ENCODE measurements around the gene LIPC. TPM values are rescaled to one million over a fixed set of nuclear protein-coding genes. Genes with fewer than 3 reads are reported as not detected.

The LIPC gene
- total and polyA plus RNA-seq, 2 of the 4 experiments (the other 2 are of a cell fraction): 0.07 TPM; not detected in 1

DNA sequence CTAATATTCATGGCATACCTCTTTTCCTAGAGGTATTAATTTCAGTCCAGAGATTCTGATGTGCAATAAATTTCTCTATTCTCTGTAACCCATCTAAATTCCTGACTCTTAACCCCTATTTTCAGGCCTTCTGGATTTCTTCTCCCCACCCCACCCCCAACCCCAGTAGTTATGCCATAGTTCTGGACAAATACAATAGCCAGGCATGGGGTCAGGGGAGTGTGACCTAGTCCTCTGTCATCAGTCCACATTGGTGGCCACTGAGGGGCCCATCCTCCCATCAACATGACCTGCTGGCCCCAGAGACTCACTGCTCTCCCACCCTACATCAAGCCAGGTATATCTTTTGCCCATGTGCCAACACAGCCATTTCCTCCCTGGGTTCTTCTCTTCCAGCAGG is 3.8 kb upstream of the LIPC start:
- H3K9me3 ChIP-seq (ENCODE audit: control insufficient read depth, insufficient read depth, low read length): no peaks in the 10 kb centered on the region
- H2AK5ac ChIP-seq (ENCODE audit: low read depth, low read length): peak overlapping the region; percentile 27
- no peak overlapping the region for H2AFZ ChIP-seq (replicated peaks; ENCODE audit: low read length, poor library complexity)
- H4K91ac ChIP-seq (ENCODE audit: insufficient read depth, low read depth, low read length): no peak overlapping the region
- no peaks in the 10 kb centered on the region for H3K27me3 ChIP-seq (ENCODE audit: control insufficient read depth, insufficient read depth, low read length)
- H3K14ac ChIP-seq (replicated peaks; ENCODE audit: low read depth, low read length): 0 out of 2 replicates have a peak overlapping the region, but pooled peaks have one; percentile 25
- H2BK120ac ChIP-seq (ENCODE audit: low read depth, low read length): no peak overlapping the region
- no peak overlapping the region for H4K8ac ChIP-seq (ENCODE audit: low read depth in 2 of 2, low read length in 2 of 2)
- no peak overlapping the region for H3K27ac ChIP-seq (ENCODE audit: insufficient read depth, low read length)
- no peak overlapping the region for H4K5ac ChIP-seq (ENCODE audit: low read depth, low read length)
- DNase-seq: no peak
- in situ Hi-C loops (cut with MboI; ENCODE audit: low sequenced_read_pairs) (no loop called here), intact Hi-C loops (cut with micrococcal nuclease) (no loop called here), dilution Hi-C loops (cut with HindIII; ENCODE audit: low sequenced_read_pairs, unreplicated experiment) (no loop called here)
- no TSS peak for BruUV-seq (replicated peaks)
- no peak overlapping the region for H3K4me3 ChIP-seq (ENCODE audit: insufficient read depth, low read depth, low read length)
- no peak overlapping the region for H3K18ac ChIP-seq (ENCODE audit: low read depth, low read length)
- no peaks in the 10 kb centered on the region for H3K79me1 ChIP-seq (ENCODE audit: low read depth in 1 of 2, low read length in 2 of 2)
- no peak overlapping the region for H2AK9ac ChIP-seq (replicated peaks; ENCODE audit: low read depth, low read length, poor library complexity)
- no peak overlapping the region for H3K4ac ChIP-seq (ENCODE audit: low read depth, low read length)
- no peaks in the 10 kb centered on the region for H4K20me1 ChIP-seq (ENCODE audit: insufficient read depth, low read length)
- no peaks in the 10 kb centered on the region for H3K9me1 ChIP-seq (ENCODE audit: insufficient read depth, low read length)
- H3K9ac ChIP-seq (ENCODE audit: low read depth, low read length): no peak overlapping the region
- ChIA-PET POLR2A (ENCODE audit: unreplicated experiment) (no interaction called here), CTCF (no interaction called here)
- no peak for ATAC-seq (ENCODE audit: low read depth)
- H3K36me3 ChIP-seq (ENCODE audit: control insufficient read depth, insufficient read depth, low read length): no peaks in the 10 kb centered on the region
- no peak overlapping the region for H2BK20ac ChIP-seq (ENCODE audit: low read depth, low read length)
- H2BK15ac ChIP-seq (ENCODE audit: low read depth, low read length): no peak overlapping the region
- H2BK5ac ChIP-seq (ENCODE audit: low read depth, low read length, poor library complexity, severe bottlenecking): no peak overlapping the region
- no peak overlapping the region for H3K23ac ChIP-seq (ENCODE audit: low read depth, low read length)
- H3K4me2 ChIP-seq (ENCODE audit: low read depth, low read length): no peak overlapping the region
- TF ChIP-seq SMC3 (IDR thresholded peaks at IDR 0.05; ENCODE audit: low read depth, low read length): no peak
- no peak for TF ChIP-seq CTCF (conservative IDR thresholded peaks at IDR 0.05; ENCODE audit: low read depth, low read length)
- no peak for TF ChIP-seq RCOR1 (IDR thresholded peaks at IDR 0.05; ENCODE audit: insufficient replicate concordance, low read length)
- no peak for TF ChIP-seq MAFK (IDR thresholded peaks at IDR 0.05; ENCODE audit: low read depth, low read length)
- no peak for TF ChIP-seq USF2 (IDR thresholded peaks at IDR 0.05; ENCODE audit: low read depth, low read length)
- TF ChIP-seq CHD1 (IDR thresholded peaks at IDR 0.05; ENCODE audit: low read depth, low read length): no peak
- H3K56ac ChIP-seq (ENCODE audit: extremely low read depth, insufficient read depth, low read length): no peak overlapping the region
- peaks cover 7% of the 10 kb centered on the region; the same call in 1 of the 2 replicates for H3K4me1 ChIP-seq (ENCODE audit: control insufficient read depth, insufficient read depth, low read length)

Data from IMR-90 (cell line).